HG03521 (cell line): ENCODE measurements around the gene IQGAP2.
"Not testable (repeated sequence)": the region's sequence is repeated elsewhere in the genome, so short reads cannot be mapped to it uniquely, and the experiment has no call there.

ENCODE experiments used
- ATAC-seq: cut with Tn5 transposase; IDR thresholded peaks from one replicate; pipeline ENCODE4 v1.9.1; 2021; ENCODE audit warnings: mild to moderate bottlenecking, moderate library complexity; ENCODE audit not compliant: unreplicated experiment

The IQGAP2 gene

GRCh38 chr5:76414788-76415187 lies 11.7 kb downstream of the IQGAP2 start:
- ATAC-seq: no peak

GRCh38 chr5:76415855-76416254 lies 12.8 kb downstream of the IQGAP2 start:
- no peak for ATAC-seq

GRCh38 chr5:76419597-76420298 lies 16.7 kb downstream of the IQGAP2 start:
- ATAC-seq: no peak

- ATAC-seq: no peak
Measured at GRCh38 chr5:76422227-76422626, 19.1 kb downstream of the IQGAP2 start.

GRCh38 chr5:76422742-76423141 lies 19.7 kb downstream of the IQGAP2 start:
- ATAC-seq: no peak

GRCh38 chr5:76425146-76425545 lies 22.1 kb downstream of the IQGAP2 start:
- ATAC-seq: no peak

GRCh38 chr5:76425928-76426804 lies 23.1 kb downstream of the IQGAP2 start:
- no peak for ATAC-seq

- ATAC-seq: no peak
Measured at GRCh38 chr5:76427206-76428140, 24.4 kb downstream of the IQGAP2 start.

GRCh38 chr5:76428550-76428949 lies 25.5 kb downstream of the IQGAP2 start:
- ATAC-seq: not testable (repeated sequence)

GRCh38 chr5:76433261-76433660 lies 30.2 kb downstream of the IQGAP2 start:
- ATAC-seq: no peak

- not testable (repeated sequence) for ATAC-seq
Measured at GRCh38 chr5:76437507-76437906, 34.4 kb downstream of the IQGAP2 start.

- ATAC-seq: no peak
Measured at GRCh38 chr5:76438025-76438424, 34.9 kb downstream of the IQGAP2 start.

GRCh38 chr5:76439201-76439600 lies 36.1 kb downstream of the IQGAP2 start:
- no peak for ATAC-seq

GRCh38 chr5:76439929-76440328 lies 36.8 kb downstream of the IQGAP2 start:
- no peak for ATAC-seq

- no peak for ATAC-seq
Measured at GRCh38 chr5:76441101-76441500, 38.0 kb downstream of the IQGAP2 start.

- no peak for ATAC-seq
Measured at GRCh38 chr5:76441890-76442673, 39.0 kb downstream of the IQGAP2 start.

GRCh38 chr5:76443066-76443800 lies 40.1 kb downstream of the IQGAP2 start:
- ATAC-seq: no peak

- no peak for ATAC-seq
Measured at GRCh38 chr5:76445063-76445462, 42.0 kb downstream of the IQGAP2 start.

- ATAC-seq: no peak
Measured at GRCh38 chr5:76445830-76446229, 42.7 kb downstream of the IQGAP2 start.

GRCh38 chr5:76446776-76447175 lies 43.7 kb downstream of the IQGAP2 start:
- no peak for ATAC-seq
